Erythroblast (primary cell): ENCODE measurements around the gene RTN4R.
"Not testable (repeated sequence)": the region's sequence is repeated elsewhere in the genome, so short reads cannot be mapped to it uniquely, and the experiment has no call there.

Experiments used
- GATA1 ChIP-seq: IDR thresholded peaks from 2 replicates; pipeline ENCODE4 v1.6.1; 2011; ENCODE audit warnings: low read depth, mild to moderate bottlenecking, control low read depth, low read length, moderate library complexity
- POLR2A ChIP-seq: IDR thresholded peaks from 2 replicates; pipeline ENCODE4 v1.6.1; 2011; ENCODE audit warnings: mild to moderate bottlenecking, low read length

- TF ChIP-seq POLR2A, GATA1: not testable (repeated sequence)
Observed at GRCh38 chr22:20310180-20310579, 42.1 kb upstream of the RTN4R start.
